Astrocyte (in vitro differentiated cells and primary cell): ENCODE data around the gene TMEM98.

Source experiments
- EZH2 ChIP-seq: IDR thresholded peaks from 2 replicates; pipeline ENCODE4 v1.6.1; 2012; ENCODE audit warnings: mild to moderate bottlenecking, low read length, inconsistent platforms; ENCODE audit not compliant: insufficient read depth
- TF ChIP-seq, protein P1 (sequence below): IDR thresholded peaks from 2 replicates; pipeline ENCODE4 v1.5.1; 2011; ENCODE audit warnings: low read depth, mild to moderate bottlenecking, inconsistent platforms, low read length, moderate library complexity; ENCODE audit not compliant: insufficient read depth

DNA sequence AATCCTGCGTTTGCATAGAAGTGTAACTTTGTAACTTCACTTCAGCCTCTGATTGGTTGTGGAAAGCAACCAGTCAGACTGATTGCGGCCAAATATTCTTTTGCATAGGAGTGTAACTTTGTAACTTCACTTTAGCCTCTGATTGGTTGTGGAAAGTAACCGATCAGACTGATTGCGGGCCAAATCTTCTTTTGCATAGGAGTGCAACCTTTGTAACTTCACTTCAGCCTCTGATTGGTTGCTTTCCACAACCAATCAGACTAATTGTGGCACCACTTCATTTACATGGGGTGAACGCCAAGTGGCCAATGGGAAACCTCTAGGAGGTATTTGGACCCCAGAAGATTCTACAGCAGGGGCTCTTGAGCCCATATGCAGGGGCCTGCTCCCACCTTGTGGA lies 1.8 kb upstream of the TMEM98 start:
- TF ChIP-seq, protein P1, sequence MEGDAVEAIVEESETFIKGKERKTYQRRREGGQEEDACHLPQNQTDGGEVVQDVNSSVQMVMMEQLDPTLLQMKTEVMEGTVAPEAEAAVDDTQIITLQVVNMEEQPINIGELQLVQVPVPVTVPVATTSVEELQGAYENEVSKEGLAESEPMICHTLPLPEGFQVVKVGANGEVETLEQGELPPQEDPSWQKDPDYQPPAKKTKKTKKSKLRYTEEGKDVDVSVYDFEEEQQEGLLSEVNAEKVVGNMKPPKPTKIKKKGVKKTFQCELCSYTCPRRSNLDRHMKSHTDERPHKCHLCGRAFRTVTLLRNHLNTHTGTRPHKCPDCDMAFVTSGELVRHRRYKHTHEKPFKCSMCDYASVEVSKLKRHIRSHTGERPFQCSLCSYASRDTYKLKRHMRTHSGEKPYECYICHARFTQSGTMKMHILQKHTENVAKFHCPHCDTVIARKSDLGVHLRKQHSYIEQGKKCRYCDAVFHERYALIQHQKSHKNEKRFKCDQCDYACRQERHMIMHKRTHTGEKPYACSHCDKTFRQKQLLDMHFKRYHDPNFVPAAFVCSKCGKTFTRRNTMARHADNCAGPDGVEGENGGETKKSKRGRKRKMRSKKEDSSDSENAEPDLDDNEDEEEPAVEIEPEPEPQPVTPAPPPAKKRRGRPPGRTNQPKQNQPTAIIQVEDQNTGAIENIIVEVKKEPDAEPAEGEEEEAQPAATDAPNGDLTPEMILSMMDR = no peak
- TF ChIP-seq EZH2 = no peak
